ENCODE data around the gene DLGAP1.
A peak's percentile ranks its signal among the peaks of the same experiment; 100 is the strongest.

The DLGAP1 gene

DNA sequence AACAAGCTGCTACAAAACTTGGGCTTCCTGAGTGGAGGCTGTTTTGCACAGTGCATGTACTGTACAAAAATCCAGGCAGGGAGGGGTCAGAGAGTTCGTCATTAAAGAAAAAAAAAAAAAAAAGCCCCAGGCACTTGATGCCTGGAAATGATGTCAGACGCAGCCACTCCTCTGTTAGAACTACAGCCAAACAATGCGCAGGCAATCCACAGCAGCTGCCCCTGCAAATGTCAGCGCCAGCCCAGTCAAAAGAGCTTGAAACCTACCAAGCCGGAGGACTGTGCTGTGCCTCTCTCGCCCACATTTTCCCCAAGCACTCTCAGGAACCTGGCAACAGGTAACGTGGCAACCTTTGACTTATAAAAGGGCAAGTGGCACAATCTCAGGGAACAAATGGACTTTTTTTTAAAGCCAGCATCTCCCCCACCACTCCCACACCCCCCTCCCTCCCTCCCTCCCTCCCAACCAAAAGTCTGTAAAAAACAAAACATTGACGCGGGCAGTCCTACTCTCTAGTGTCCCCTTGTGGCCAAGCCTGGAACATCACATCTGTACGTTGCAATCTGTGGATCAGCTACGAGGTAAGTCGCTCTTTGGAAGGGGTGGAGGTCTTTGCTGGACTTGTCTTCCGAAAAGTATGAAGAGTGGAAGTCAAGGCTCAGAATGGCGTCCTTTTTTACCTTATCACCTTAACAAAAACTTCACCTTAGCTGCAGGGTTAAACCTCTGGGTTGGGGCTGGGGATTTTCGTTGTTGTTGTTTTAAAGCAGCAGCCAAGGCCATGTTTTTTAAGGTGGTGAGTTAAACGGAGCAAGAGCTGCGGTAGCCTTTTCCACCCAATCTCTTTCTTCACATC, 861.0 kb downstream of the DLGAP1 start (continued):
- TF ChIP-seq EGR2 (tag by site-specific recombination; IDR thresholded peaks at IDR 0.05; ENCODE audit: low read depth) (no peak), ZNF785 (tag by site-specific recombination; IDR thresholded peaks at IDR 0.05) (no peak), ZNF514 (tag by site-specific recombination; IDR thresholded peaks at IDR 0.05) (no peak), ZNF350 (tag by site-specific recombination; IDR thresholded peaks at IDR 0.05) (no peak), ZNF292 (tag by site-specific recombination; IDR thresholded peaks at IDR 0.05; ENCODE audit: borderline replicate concordance, low read depth) (no peak), ZNF76 (tag by site-specific recombination; IDR thresholded peaks at IDR 0.05; ENCODE audit: borderline replicate concordance, low read depth) (no peak), ZBTB21 (tag by site-specific recombination; IDR thresholded peaks at IDR 0.05) (peak; percentile 90), ZNF202 (tag by site-specific recombination; IDR thresholded peaks at IDR 0.05; ENCODE audit: borderline replicate concordance) (no peak), ZNF654 (tag by site-specific recombination; IDR thresholded peaks at IDR 0.05; ENCODE audit: low read depth) (peak; percentile 18; the same call in 1 of the 2 replicates), ZNF521 (tag by site-specific recombination; IDR thresholded peaks at IDR 0.05) (no peak), ZXDB (tag by site-specific recombination; IDR thresholded peaks at IDR 0.05) (peak; percentile 98), ZNF830 (tag by site-specific recombination; IDR thresholded peaks at IDR 0.05; ENCODE audit: low read depth) (no peak), BCL11B (tag by site-specific recombination; IDR thresholded peaks at IDR 0.05; ENCODE audit: low read depth) (peak; percentile 78), ZNF175 (tag by site-specific recombination; IDR thresholded peaks at IDR 0.05) (no peak), ZIC2 (tag by site-specific recombination; IDR thresholded peaks at IDR 0.05) (no peak), KLF10 (tag by site-specific recombination; IDR thresholded peaks at IDR 0.05) (peak; percentile 73; the same call in 1 of the 2 replicates), KLF16 (tag by site-specific recombination; IDR thresholded peaks at IDR 0.05) (0 out of 2 replicates have a peak, but pooled peaks have one; percentile 45), WT1 (tag by site-specific recombination; IDR thresholded peaks at IDR 0.05) (peak; percentile 51; the same call in 1 of the 2 replicates), KLF1 (tag by site-specific recombination; IDR thresholded peaks at IDR 0.05) (peak; percentile 62; the same call in 1 of the 2 replicates)
- TF ChIP-seq, protein P1, sequence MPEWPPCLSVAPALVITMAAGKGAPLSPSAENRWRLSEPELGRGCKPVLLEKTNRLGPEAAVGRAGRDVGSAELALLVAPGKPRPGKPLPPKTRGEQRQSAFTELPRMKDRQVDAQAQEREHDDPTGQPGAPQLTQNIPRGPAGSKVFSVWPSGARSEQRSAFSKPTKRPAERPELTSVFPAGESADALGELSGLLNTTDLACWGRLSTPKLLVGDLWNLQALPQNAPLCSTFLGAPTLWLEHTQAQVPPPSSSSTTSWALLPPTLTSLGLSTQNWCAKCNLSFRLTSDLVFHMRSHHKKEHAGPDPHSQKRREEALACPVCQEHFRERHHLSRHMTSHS (tag by site-specific recombination; IDR thresholded peaks at IDR 0.05) = no peak
- TF ChIP-seq, protein P2, sequence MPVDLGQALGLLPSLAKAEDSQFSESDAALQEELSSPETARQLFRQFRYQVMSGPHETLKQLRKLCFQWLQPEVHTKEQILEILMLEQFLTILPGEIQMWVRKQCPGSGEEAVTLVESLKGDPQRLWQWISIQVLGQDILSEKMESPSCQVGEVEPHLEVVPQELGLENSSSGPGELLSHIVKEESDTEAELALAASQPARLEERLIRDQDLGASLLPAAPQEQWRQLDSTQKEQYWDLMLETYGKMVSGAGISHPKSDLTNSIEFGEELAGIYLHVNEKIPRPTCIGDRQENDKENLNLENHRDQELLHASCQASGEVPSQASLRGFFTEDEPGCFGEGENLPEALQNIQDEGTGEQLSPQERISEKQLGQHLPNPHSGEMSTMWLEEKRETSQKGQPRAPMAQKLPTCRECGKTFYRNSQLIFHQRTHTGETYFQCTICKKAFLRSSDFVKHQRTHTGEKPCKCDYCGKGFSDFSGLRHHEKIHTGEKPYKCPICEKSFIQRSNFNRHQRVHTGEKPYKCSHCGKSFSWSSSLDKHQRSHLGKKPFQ (tag by site-specific recombination; IDR thresholded peaks at IDR 0.05) = no peak
- TF ChIP-seq, protein P3, sequence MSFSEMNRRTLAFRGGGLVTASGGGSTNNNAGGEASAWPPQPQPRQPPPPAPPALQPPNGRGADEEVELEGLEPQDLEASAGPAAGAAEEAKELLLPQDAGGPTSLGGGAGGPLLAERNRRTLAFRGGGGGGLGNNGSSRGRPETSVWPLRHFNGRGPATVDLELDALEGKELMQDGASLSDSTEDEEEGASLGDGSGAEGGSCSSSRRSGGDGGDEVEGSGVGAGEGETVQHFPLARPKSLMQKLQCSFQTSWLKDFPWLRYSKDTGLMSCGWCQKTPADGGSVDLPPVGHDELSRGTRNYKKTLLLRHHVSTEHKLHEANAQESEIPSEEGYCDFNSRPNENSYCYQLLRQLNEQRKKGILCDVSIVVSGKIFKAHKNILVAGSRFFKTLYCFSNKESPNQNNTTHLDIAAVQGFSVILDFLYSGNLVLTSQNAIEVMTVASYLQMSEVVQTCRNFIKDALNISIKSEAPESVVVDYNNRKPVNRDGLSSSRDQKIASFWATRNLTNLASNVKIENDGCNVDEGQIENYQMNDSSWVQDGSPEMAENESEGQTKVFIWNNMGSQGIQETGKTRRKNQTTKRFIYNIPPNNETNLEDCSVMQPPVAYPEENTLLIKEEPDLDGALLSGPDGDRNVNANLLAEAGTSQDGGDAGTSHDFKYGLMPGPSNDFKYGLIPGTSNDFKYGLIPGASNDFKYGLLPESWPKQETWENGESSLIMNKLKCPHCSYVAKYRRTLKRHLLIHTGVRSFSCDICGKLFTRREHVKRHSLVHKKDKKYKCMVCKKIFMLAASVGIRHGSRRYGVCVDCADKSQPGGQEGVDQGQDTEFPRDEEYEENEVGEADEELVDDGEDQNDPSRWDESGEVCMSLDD (tag by site-specific recombination; IDR thresholded peaks at IDR 0.05) = 0 out of 2 replicates have a peak, but pooled peaks have one; percentile 41
- TF ChIP-seq, protein P4, sequence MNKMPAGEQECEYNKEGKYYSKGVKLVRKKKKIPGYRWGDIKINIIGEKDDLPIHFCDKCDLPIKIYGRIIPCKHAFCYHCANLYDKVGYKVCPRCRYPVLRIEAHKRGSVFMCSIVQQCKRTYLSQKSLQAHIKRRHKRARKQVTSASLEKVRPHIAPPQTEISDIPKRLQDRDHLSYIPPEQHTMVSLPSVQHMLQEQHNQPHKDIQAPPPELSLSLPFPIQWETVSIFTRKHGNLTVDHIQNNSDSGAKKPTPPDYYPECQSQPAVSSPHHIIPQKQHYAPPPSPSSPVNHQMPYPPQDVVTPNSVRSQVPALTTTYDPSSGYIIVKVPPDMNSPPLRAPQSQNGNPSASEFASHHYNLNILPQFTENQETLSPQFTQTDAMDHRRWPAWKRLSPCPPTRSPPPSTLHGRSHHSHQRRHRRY (tag by site-specific recombination; IDR thresholded peaks at IDR 0.05) = no peak
- TF ChIP-seq, protein P5, sequence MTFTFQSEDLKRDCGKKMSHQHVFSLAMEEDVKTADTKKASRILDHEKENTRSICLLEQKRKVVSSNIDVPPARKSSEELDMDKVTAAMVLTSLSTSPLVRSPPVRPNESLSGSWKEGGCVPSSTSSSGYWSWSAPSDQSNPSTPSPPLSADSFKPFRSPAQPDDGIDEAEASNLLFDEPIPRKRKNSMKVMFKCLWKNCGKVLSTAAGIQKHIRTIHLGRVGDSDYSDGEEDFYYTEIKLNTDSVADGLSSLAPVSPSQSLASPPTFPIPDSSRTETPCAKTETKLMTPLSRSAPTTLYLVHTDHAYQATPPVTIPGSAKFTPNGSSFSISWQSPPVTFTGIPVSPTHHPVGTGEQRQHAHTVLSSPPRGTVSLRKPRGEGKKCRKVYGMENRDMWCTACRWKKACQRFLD (tag by site-specific recombination; IDR thresholded peaks at IDR 0.05) = no peak
- TF ChIP-seq, protein P6, sequence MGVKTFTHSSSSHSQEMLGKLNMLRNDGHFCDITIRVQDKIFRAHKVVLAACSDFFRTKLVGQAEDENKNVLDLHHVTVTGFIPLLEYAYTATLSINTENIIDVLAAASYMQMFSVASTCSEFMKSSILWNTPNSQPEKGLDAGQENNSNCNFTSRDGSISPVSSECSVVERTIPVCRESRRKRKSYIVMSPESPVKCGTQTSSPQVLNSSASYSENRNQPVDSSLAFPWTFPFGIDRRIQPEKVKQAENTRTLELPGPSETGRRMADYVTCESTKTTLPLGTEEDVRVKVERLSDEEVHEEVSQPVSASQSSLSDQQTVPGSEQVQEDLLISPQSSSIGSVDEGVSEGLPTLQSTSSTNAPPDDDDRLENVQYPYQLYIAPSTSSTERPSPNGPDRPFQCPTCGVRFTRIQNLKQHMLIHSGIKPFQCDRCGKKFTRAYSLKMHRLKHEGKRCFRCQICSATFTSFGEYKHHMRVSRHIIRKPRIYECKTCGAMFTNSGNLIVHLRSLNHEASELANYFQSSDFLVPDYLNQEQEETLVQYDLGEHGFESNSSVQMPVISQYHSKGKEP (tag by site-specific recombination; IDR thresholded peaks at IDR 0.05) = 0 out of 2 replicates have a peak, but pooled peaks have one; percentile 64
